Activated CD4-positive, CD25-positive, alpha-beta regulatory T cell treated with anti-CD3 and anti-CD28 coated beads, Interleukin-2, amount 50 U/mL, for 24 hours (primary cell): ENCODE measurements around the gene VPS8.

ENCODE experiments used
- ATAC-seq, 2 donors: fragments of 150-1000 bp; cut with Tn5 transposase; one replicate each; pipeline ENCODE4 v1.10.0; 2021; ENCODE audit warnings: mild to moderate bottlenecking in 1 of 2, moderate library complexity in 1 of 2

The VPS8 gene

GRCh38 chr3:184811999-184812661 is at the start of gene VPS8:
VPS8 (plus strand) TSS chr3:184812166; CDS start chr3:184824633, 12,467 bp downstream.
- ATAC-seq: peak; percentile 85 to 91

GRCh38 chr3:184764191-184764590 is 47.8 kb upstream of the VPS8 start:
- ATAC-seq: no peak

GRCh38 chr3:184765047-184765729 is 46.8 kb upstream of the VPS8 start:
- no peak for ATAC-seq

- ATAC-seq: peak in 1 of 2 donors; percentile 9
These were observed 46.3 kb upstream of the VPS8 start for GRCh38 chr3:184765730-184766074.

GRCh38 chr3:184766555-184767261 is 45.3 kb upstream of the VPS8 start:
- ATAC-seq: no peak

GRCh38 chr3:184767377-184767776 is 44.6 kb upstream of the VPS8 start:
- ATAC-seq: no peak

GRCh38 chr3:184769382-184770170 is 42.4 kb upstream of the VPS8 start:
- no peak for ATAC-seq

GRCh38 chr3:184770541-184770940 is 41.4 kb upstream of the VPS8 start:
- no peak for ATAC-seq

- no peak for ATAC-seq
These were observed 40.5 kb upstream of the VPS8 start for GRCh38 chr3:184771301-184772127.

- ATAC-seq: no peak
These were observed 39.2 kb upstream of the VPS8 start for GRCh38 chr3:184772667-184773272.

- no peak for ATAC-seq
These were observed 38.4 kb upstream of the VPS8 start for GRCh38 chr3:184773283-184774186.

- ATAC-seq: no peak
These were observed 35.0 kb upstream of the VPS8 start for GRCh38 chr3:184776916-184777315.

GRCh38 chr3:184777566-184778356 is 34.2 kb upstream of the VPS8 start:
- peak; percentile 87 to 88 for ATAC-seq

GRCh38 chr3:184778426-184779332 is 33.3 kb upstream of the VPS8 start:
- ATAC-seq: no peak

- no peak for ATAC-seq
These were observed 30.9 kb upstream of the VPS8 start for GRCh38 chr3:184780981-184781515.

GRCh38 chr3:184781801-184782200 is 30.2 kb upstream of the VPS8 start:
- ATAC-seq: no peak

- ATAC-seq: no peak
These were observed 28.6 kb upstream of the VPS8 start for GRCh38 chr3:184783319-184783718.
